Measurements from ENCODE around the gene IGFL4.

The IGFL4 gene

DNA sequence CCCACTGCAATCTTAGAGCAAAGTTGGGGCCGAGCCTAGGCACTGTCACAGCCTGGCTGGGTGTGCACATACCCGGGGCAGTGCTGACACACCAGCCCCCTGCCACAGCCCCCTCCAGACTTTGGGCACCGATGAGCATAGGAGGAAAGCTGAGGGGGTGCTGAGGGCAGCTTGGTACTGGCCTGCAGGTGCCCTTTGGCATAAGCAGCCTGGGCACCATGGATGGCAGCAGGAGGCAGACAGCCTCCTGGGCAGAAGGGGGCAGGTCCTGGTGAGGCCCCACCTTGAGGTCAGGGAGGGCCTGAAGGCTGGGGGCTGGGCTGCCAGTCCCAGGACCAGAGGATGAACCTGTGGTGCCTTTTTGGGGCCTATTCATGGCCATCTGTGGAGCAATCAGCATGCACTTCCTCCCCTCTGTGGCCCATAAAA lies 8.2 kb downstream of the IGFL4 start:
- TF ChIP-seq, protein P1, sequence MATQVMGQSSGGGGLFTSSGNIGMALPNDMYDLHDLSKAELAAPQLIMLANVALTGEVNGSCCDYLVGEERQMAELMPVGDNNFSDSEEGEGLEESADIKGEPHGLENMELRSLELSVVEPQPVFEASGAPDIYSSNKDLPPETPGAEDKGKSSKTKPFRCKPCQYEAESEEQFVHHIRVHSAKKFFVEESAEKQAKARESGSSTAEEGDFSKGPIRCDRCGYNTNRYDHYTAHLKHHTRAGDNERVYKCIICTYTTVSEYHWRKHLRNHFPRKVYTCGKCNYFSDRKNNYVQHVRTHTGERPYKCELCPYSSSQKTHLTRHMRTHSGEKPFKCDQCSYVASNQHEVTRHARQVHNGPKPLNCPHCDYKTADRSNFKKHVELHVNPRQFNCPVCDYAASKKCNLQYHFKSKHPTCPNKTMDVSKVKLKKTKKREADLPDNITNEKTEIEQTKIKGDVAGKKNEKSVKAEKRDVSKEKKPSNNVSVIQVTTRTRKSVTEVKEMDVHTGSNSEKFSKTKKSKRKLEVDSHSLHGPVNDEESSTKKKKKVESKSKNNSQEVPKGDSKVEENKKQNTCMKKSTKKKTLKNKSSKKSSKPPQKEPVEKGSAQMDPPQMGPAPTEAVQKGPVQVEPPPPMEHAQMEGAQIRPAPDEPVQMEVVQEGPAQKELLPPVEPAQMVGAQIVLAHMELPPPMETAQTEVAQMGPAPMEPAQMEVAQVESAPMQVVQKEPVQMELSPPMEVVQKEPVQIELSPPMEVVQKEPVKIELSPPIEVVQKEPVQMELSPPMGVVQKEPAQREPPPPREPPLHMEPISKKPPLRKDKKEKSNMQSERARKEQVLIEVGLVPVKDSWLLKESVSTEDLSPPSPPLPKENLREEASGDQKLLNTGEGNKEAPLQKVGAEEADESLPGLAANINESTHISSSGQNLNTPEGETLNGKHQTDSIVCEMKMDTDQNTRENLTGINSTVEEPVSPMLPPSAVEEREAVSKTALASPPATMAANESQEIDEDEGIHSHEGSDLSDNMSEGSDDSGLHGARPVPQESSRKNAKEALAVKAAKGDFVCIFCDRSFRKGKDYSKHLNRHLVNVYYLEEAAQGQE (IDR thresholded peaks at IDR 0.05; ENCODE audit: insufficient replicate concordance, low read depth) = no peak
- TF ChIP-seq SPI1 (IDR thresholded peaks at IDR 0.05; ENCODE audit: borderline replicate concordance, low read depth) (no peak), POLR2AphosphoS5 (IDR thresholded peaks at IDR 0.05; ENCODE audit: low read depth) (no peak), GABPA (IDR thresholded peaks at IDR 0.05; ENCODE audit: low read depth) (no peak)
- TF ChIP-seq, protein P2, sequence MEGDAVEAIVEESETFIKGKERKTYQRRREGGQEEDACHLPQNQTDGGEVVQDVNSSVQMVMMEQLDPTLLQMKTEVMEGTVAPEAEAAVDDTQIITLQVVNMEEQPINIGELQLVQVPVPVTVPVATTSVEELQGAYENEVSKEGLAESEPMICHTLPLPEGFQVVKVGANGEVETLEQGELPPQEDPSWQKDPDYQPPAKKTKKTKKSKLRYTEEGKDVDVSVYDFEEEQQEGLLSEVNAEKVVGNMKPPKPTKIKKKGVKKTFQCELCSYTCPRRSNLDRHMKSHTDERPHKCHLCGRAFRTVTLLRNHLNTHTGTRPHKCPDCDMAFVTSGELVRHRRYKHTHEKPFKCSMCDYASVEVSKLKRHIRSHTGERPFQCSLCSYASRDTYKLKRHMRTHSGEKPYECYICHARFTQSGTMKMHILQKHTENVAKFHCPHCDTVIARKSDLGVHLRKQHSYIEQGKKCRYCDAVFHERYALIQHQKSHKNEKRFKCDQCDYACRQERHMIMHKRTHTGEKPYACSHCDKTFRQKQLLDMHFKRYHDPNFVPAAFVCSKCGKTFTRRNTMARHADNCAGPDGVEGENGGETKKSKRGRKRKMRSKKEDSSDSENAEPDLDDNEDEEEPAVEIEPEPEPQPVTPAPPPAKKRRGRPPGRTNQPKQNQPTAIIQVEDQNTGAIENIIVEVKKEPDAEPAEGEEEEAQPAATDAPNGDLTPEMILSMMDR (IDR thresholded peaks at IDR 0.05; ENCODE audit: insufficient read depth, low read length) = no peak
- H3K27ac ChIP-seq (replicated peaks) = no peak overlapping the region
- no peaks in the 10 kb centered on the region for H3K27me3 ChIP-seq (ENCODE audit: insufficient read depth, poor library complexity, severe bottlenecking)
- H3K4me3 ChIP-seq (replicated peaks; ENCODE audit: insufficient read depth, low read length) = no peak overlapping the region
- DNase-seq (ENCODE audit: low read depth in 1 of 2, low spot score in 1 of 2) = no peak

DNA sequence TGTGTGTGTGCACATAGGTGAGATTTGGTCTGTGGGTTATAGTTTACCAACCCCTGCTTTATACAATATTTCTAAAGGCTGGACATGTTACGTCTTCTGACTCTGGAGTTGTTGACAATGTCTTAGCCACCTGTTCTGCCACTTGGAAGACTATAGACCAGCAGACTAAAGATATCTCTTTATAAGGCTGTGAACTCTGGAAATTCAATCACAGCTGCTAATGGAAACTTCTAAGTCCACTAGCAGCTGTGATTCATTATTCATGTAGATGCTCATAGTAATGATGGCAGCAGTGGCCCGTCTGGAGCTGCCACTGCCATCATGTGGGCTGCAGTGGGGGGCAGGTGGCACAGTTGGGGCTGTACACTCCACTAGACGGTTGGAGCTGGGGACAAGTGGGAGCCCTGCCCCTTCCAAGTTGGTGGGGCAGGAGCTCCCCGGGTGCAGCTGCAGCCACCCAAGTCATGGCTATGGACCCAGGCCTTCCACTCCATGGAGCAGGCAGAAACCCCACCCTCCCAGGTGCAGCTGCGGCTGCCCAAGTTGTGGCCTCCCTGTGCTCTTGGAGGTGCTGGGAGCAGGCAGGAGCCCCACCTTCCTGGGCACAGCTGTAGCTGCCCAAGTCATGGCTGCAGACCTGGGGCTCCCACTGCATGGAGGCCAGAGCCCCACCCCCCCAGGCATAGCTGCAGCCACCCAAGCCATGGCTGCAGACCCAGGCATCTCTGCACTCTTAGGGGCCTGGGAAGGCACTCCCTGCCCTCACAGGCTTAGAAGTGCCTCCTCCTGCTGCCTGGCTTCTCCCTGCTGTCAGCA lies 8.8 kb downstream of the IGFL4 start:
- DNase-seq (ENCODE audit: low read depth in 1 of 2, low spot score in 1 of 2) = no peak
- no peaks in the 10 kb centered on the region for H3K27me3 ChIP-seq (ENCODE audit: insufficient read depth, poor library complexity, severe bottlenecking)
- TF ChIP-seq, protein P1 (IDR thresholded peaks at IDR 0.05; ENCODE audit: insufficient replicate concordance, low read depth) = no peak
- TF ChIP-seq POLR2AphosphoS5 (IDR thresholded peaks at IDR 0.05; ENCODE audit: low read depth) = no peak
- TF ChIP-seq SPI1 (IDR thresholded peaks at IDR 0.05; ENCODE audit: borderline replicate concordance, low read depth) = no peak
- TF ChIP-seq, protein P2 (IDR thresholded peaks at IDR 0.05; ENCODE audit: insufficient read depth, low read length) = no peak
- TF ChIP-seq GABPA (IDR thresholded peaks at IDR 0.05; ENCODE audit: low read depth) = no peak
- no peak overlapping the region for H3K27ac ChIP-seq (replicated peaks)
- no peak overlapping the region for H3K4me3 ChIP-seq (replicated peaks; ENCODE audit: insufficient read depth, low read length)

DNA sequence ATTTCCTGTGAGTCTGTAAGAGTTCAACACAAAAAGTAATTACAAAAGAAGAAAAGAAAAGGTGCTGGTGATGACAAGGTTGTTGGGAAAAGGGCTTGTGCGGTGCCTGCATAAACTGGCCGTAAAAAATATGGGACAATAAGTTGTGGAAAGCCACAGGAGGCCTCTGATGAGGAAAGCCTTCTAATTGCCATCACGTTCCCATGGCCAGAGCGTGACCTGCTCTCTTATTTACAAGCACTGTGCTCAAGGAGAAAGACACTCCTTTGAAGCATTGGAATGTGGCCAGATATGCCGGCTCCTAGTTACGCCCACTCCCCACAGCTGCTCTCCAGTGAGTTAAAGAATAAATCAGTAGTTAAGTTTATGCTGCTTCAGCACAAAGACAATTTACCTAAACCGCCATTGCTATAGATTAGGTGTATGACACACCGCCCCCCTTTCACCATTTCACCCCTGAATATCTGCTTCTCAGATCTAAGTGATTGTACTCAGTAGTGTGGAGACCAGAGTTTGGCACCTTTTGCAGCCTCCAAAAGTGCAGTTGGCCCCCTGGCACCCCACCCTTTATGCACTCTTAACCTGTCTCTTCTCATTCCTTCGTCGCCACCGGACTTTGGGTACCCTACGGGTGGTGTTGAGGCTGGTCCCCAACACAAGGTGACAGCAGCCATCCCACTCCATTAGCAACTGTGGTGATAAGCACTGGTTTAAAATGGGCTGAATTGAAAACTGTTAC lies 9.8 kb downstream of the IGFL4 start:
- no peak for DNase-seq (ENCODE audit: low read depth in 1 of 2, low spot score in 1 of 2)
- no peak for TF ChIP-seq POLR2AphosphoS5 (IDR thresholded peaks at IDR 0.05; ENCODE audit: low read depth)
- no peak for TF ChIP-seq SPI1 (IDR thresholded peaks at IDR 0.05; ENCODE audit: borderline replicate concordance, low read depth)
- TF ChIP-seq GABPA (IDR thresholded peaks at IDR 0.05; ENCODE audit: low read depth) = no peak
- TF ChIP-seq, protein P1 (IDR thresholded peaks at IDR 0.05; ENCODE audit: insufficient replicate concordance, low read depth) = no peak
- TF ChIP-seq, protein P2 (IDR thresholded peaks at IDR 0.05; ENCODE audit: insufficient read depth, low read length) = no peak
- Histone ChIP-seq H3K4me3 (replicated peaks; ENCODE audit: insufficient read depth, low read length) (no peak overlapping the region), H3K27me3 (ENCODE audit: insufficient read depth, poor library complexity, severe bottlenecking) (no peaks in the 10 kb centered on the region), H3K27ac (replicated peaks) (no peak overlapping the region)
